ENCODE data around the gene BRWD1.

- TF ChIP-seq CTCF (IDR thresholded peaks at IDR 0.05) (no peak), EP300 (IDR thresholded peaks at IDR 0.05) (no peak), POLR2A (IDR thresholded peaks at IDR 0.05; ENCODE audit: low read depth) (no peak)
These were observed 137.8 kb downstream of the BRWD1 start for GRCh38 chr21:39175665-39176064.

Data from esophagus muscularis mucosa (tissue), 4 donors.